H9 (cell line): ENCODE measurements around the gene BRSK2. TPM values are rescaled to one million over a fixed set of nuclear protein-coding genes. Genes with fewer than 3 reads are reported as not detected.

Source experiments
- DNase-seq: peaks from one replicate; pipeline ENCODE4 v3.0.0-alpha.2; 2017
- H2AFZ ChIP-seq: one replicate; pipeline ENCODE4 v1.6.1; 2013; ENCODE audit warnings: mild to moderate bottlenecking, low read length, control low read depth, moderate library complexity
- H2AK5ac ChIP-seq: 2 replicates; pipeline ENCODE4 v1.6.1; 2013; ENCODE audit warnings: low read length, control low read depth, mixed read lengths; ENCODE audit not compliant: insufficient read length
- H2BK120ac ChIP-seq: one replicate; pipeline ENCODE4 v1.6.1; 2013; ENCODE audit warnings: low read depth, mild to moderate bottlenecking, low read length, control low read depth, inconsistent platforms; ENCODE audit not compliant: poor library complexity, severe bottlenecking
- H2BK12ac ChIP-seq: 2 replicates; pipeline ENCODE4 v1.6.1; 2013; ENCODE audit warnings: low read length, control low read depth, mixed read lengths, low read depth; ENCODE audit not compliant: insufficient read length
- H2BK15ac ChIP-seq: 2 replicates; pipeline ENCODE4 v1.6.1; 2013; ENCODE audit warnings: low read depth, low read length, control low read depth
- H2BK20ac ChIP-seq: one replicate; pipeline ENCODE4 v1.6.1; 2013; ENCODE audit warnings: low read depth, mild to moderate bottlenecking, low read length, control low read depth, inconsistent platforms; ENCODE audit not compliant: poor library complexity, severe bottlenecking
- H2BK5ac ChIP-seq: 2 replicates; pipeline ENCODE4 v1.6.1; 2013; ENCODE audit warnings: low read length, control low read depth, mixed read lengths; ENCODE audit not compliant: insufficient read length
- H3K14ac ChIP-seq: 2 replicates; pipeline ENCODE4 v1.6.1; 2013; ENCODE audit warnings: low read length, control low read depth; ENCODE audit not compliant: insufficient read depth
- H3K18ac ChIP-seq: 2 replicates; pipeline ENCODE4 v1.6.1; 2013; ENCODE audit warnings: low read depth, mild to moderate bottlenecking, mixed read lengths, low read length, control low read depth; ENCODE audit not compliant: insufficient read length
- H3K23ac ChIP-seq: 2 replicates; pipeline ENCODE4 v1.6.1; 2013; ENCODE audit warnings: low read length, control low read depth, mixed read lengths, low read depth; ENCODE audit not compliant: insufficient read length
- H3K23me2 ChIP-seq: 2 replicates; pipeline ENCODE4 v1.6.1; 2013; ENCODE audit warnings: low read depth, mild to moderate bottlenecking, mixed read lengths, low read length, control low read depth; ENCODE audit not compliant: insufficient read length, poor library complexity, severe bottlenecking
- H3K27ac ChIP-seq: 2 replicates; pipeline ENCODE4 v1.5.1; 2013; ENCODE audit warnings: low read length, control low read depth, mixed read lengths, low read depth; ENCODE audit not compliant: insufficient read length
- H3K27me3 ChIP-seq: 2 replicates; pipeline ENCODE4 v1.6.1; 2013; ENCODE audit warnings: low read length, control low read depth, inconsistent platforms; ENCODE audit not compliant: insufficient read depth
- H3K4ac ChIP-seq: 2 replicates; pipeline ENCODE4 v1.6.1; 2013; ENCODE audit warnings: low read depth, mild to moderate bottlenecking, control low read depth, inconsistent platforms, low read length, moderate library complexity
- H3K4me1 ChIP-seq: 2 replicates; pipeline ENCODE4 v1.6.1; 2013; ENCODE audit warnings: low read length, control low read depth, inconsistent platforms; ENCODE audit not compliant: insufficient read depth
- H3K4me2 ChIP-seq: 2 replicates; pipeline ENCODE4 v1.6.1; 2013; ENCODE audit warnings: low read length, control low read depth, mixed read lengths; ENCODE audit not compliant: insufficient read length, insufficient read depth
- H3K56ac ChIP-seq: 2 replicates; pipeline ENCODE4 v1.6.1; 2013; ENCODE audit warnings: low read depth, mild to moderate bottlenecking, mixed read lengths, low read length, control low read depth; ENCODE audit not compliant: insufficient read length
- H3K79me1 ChIP-seq: 2 replicates; pipeline ENCODE4 v1.6.1; 2013; ENCODE audit warnings: low read depth, mild to moderate bottlenecking, moderate library complexity, low read length, control low read depth, inconsistent platforms; ENCODE audit not compliant: insufficient read depth, poor library complexity, severe bottlenecking
- H3K79me2 ChIP-seq: 2 replicates; pipeline ENCODE4 v1.6.1; 2013; ENCODE audit warnings: low read length, control low read depth, inconsistent platforms; ENCODE audit not compliant: insufficient read depth
- H3K9ac ChIP-seq: 2 replicates; pipeline ENCODE4 v1.6.1; 2013; ENCODE audit warnings: low read length, control low read depth, mixed read lengths; ENCODE audit not compliant: insufficient read length; ENCODE audit errors: extremely low read depth
- H3K9me3 ChIP-seq: one replicate; pipeline ENCODE4 v1.6.1; 2013; ENCODE audit warnings: low read depth, low read length, inconsistent platforms; ENCODE audit not compliant: control insufficient read depth
- H3T11ph ChIP-seq: one replicate; pipeline ENCODE4 v1.6.1; 2013; ENCODE audit warnings: mild to moderate bottlenecking, low read length, control low read depth, inconsistent platforms
- H4K20me1 ChIP-seq: one replicate; pipeline ENCODE4 v1.6.1; 2013; ENCODE audit not compliant: control insufficient read depth, insufficient read length, insufficient read depth
- H4K5ac ChIP-seq: 2 replicates; pipeline ENCODE4 v1.6.1; 2013; ENCODE audit warnings: low read depth, mild to moderate bottlenecking, mixed read lengths, low read length, control low read depth; ENCODE audit not compliant: insufficient read length
- H4K8ac ChIP-seq: replicated peaks from 2 replicates; pipeline ENCODE4 v1.6.1; 2013; ENCODE audit warnings: low read length, control low read depth, mixed read lengths, low read depth; ENCODE audit not compliant: insufficient read length
- H4K91ac ChIP-seq: 2 replicates; pipeline ENCODE4 v1.6.1; 2013; ENCODE audit warnings: low read depth, mild to moderate bottlenecking, moderate library complexity, mixed read lengths, low read length, control low read depth; ENCODE audit not compliant: insufficient read length
- H3K27ac Mint-ChIP-seq, 3 experiments: 2 replicates in 2 of 3; 3 replicates in 1 of 3; pipeline ENCODE4 v1.8.0; 2020 to 2021; ENCODE audit warnings: mixed read lengths in 3 of 3, mild to moderate bottlenecking in 1 of 3, moderate library complexity in 1 of 3
- H3K27me3 Mint-ChIP-seq: 2 replicates; pipeline ENCODE4 v1.8.0; 2021; ENCODE audit warnings: low read depth, mild to moderate bottlenecking, moderate library complexity, mixed read lengths
- H3K36me3 Mint-ChIP-seq, 3 experiments: 2 replicates in 2 of 3; 3 replicates in 1 of 3; pipeline ENCODE4 v1.8.0; 2020 to 2021; ENCODE audit warnings: low read depth in 3 of 3, mixed read lengths in 3 of 3; ENCODE audit not compliant: insufficient read depth in 1 of 3
- H3K4me1 Mint-ChIP-seq, 2 experiments: 2 replicates each; pipeline ENCODE4 v1.8.0; 2020; ENCODE audit warnings: mixed read lengths in 2 of 2
- H3K4me3 Mint-ChIP-seq, 2 experiments: 2 replicates in 1 of 2; 3 replicates in 1 of 2; pipeline ENCODE4 v1.8.0; 2020 to 2021; ENCODE audit warnings: mild to moderate bottlenecking in 2 of 2, mixed read lengths in 2 of 2, moderate library complexity in 1 of 2
- H3K9me3 Mint-ChIP-seq, 2 experiments: 2 replicates in 1 of 2; 3 replicates in 1 of 2; pipeline ENCODE4 v1.8.0; 2020; ENCODE audit warnings: mild to moderate bottlenecking in 2 of 2, mixed read lengths in 2 of 2, moderate library complexity in 1 of 2
- CTCF ChIP-seq: fragments of 200-600 bp; sonication (generic); conservative IDR thresholded peaks from 3 replicates; pipeline ENCODE4 v1.8.0; 2021; ENCODE audit warnings: antibody characterized with exemption, mild to moderate bottlenecking
- WGBS: extraction: QIAGEN DNeasy Blood & Tissue Kit; methylation state at CpG from one replicate; pipeline ENCODE4 v1.1.7; 2013; ENCODE audit warnings: missing lambda C conversion rate, low lambda C conversion rate, mixed read lengths; ENCODE audit not compliant: insufficient read length; ENCODE audit errors: extremely low coverage; 5-methylcytosine and 5-hydroxymethylcytosine counted together
- total RNA-seq: library from RNA; stranded (reverse); gene quantifications from 2 replicates; pipeline ENCODE4 v1.2.1, GENCODE V29; 2021

The BRSK2 gene
- total RNA-seq, 1 experiment from 2014 or later: 28.4 TPM

GRCh38 chr11:1450949-1451710 is 61.4 kb downstream of the BRSK2 start:
- Histone ChIP-seq H3K4ac (no peak overlapping the region), H3K56ac (no peak overlapping the region), H2AFZ (no peak overlapping the region), H2BK20ac (no peak overlapping the region), H3K14ac (no peak overlapping the region; the same call in 1 of the 2 replicates), H3K79me1 (no peaks in the 10 kb centered on the region), H3K18ac (no peak overlapping the region), H3K9me3 (no peaks in the 10 kb centered on the region), H3K79me2 (no peaks in the 10 kb centered on the region), H3K27ac (no peak overlapping the region), H3K4me1 (no peaks in the 10 kb centered on the region), H3K9ac (no peak overlapping the region), H4K5ac (no peak overlapping the region), H4K8ac (no peak overlapping the region), H2BK12ac (no peak overlapping the region), H2BK5ac (no peak overlapping the region), H2BK15ac (no peak overlapping the region), H3K4me2 (no peak overlapping the region), H3T11ph (no peak overlapping the region), H4K20me1 (peaks cover 4% of the 10 kb centered on the region), H3K23ac (no peak overlapping the region), H2AK5ac (no peak overlapping the region), H2BK120ac (no peak overlapping the region), H4K91ac (no peak overlapping the region), H3K23me2 (no peaks in the 10 kb centered on the region), H3K27me3 (no peaks in the 10 kb centered on the region)
- no peak overlapping the region for H3K27ac Mint-ChIP-seq
- no peaks in the 10 kb centered on the region for H3K9me3 Mint-ChIP-seq
- H3K4me1 Mint-ChIP-seq: 0 out of 4 replicates have a peak, but pooled peaks cover 0 to 4% of the 10 kb centered on the region in 2 experiments
- H3K27me3 Mint-ChIP-seq: no peaks in the 10 kb centered on the region
- no peak overlapping the region for H3K4me3 Mint-ChIP-seq
- peaks cover 0 to 6% (median 6%) of the 10 kb centered on the region in 3 experiments; a peak in 3 of 7 replicates for H3K36me3 Mint-ChIP-seq
- no CpG with 5 or more reads among the region's 22 CpGs for WGBS
- TF ChIP-seq CTCF: no peak
- DNase-seq: no peak
